ENCODE results near the gene RGS3.

DNA sequence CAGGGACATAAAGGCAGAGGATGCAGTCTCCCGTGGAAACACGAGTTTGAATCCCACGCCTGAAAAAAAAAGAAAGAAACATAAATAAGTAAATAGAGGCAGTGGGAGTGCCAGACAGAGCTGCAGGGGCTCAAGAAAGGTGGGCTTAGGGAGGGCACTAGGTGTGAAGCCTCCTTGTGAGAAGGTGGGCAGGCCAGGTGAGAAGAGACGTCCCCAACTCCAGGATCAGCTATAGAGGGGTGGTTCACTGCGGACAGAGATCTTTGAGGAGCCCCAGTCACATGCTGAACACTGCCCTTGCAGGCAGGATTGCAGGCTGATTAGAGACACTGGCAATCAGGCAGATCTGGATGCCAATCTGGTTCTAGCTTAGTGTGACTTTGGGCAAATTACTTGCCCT, 172.1 kb downstream of the RGS3 start:
- TF ChIP-seq CHD2 (IDR thresholded peaks at IDR 0.05; ENCODE audit: borderline replicate concordance, low read depth, low read length) (no peak), ZNF274 (IDR thresholded peaks at IDR 0.05; ENCODE audit: insufficient read depth, insufficient read length) (no peak), CTCF (IDR thresholded peaks at IDR 0.05 in 2 of 3, conservative IDR thresholded peaks at IDR 0.05 in 1 of 3; ENCODE audit: control insufficient read depth in 2 of 3, extremely low read depth in 1 of 3, insufficient read depth in 1 of 3, low read depth in 3 of 3, low read length in 3 of 3) (no peak), EP300 (IDR thresholded peaks at IDR 0.05; ENCODE audit: borderline replicate concordance in 1 of 2, control insufficient read depth in 1 of 2, low read depth in 2 of 2, low read length in 2 of 2) (no peak), RFX5 (IDR thresholded peaks at IDR 0.05; ENCODE audit: low read depth, low read length) (no peak), ATF7 (IDR thresholded peaks at IDR 0.05; ENCODE audit: low read depth) (no peak), MXI1 (IDR thresholded peaks at IDR 0.05; ENCODE audit: low read depth, low read length) (no peak), EGR1 (IDR thresholded peaks at IDR 0.05; ENCODE audit: borderline replicate concordance in 1 of 2, low read depth in 2 of 2, low read length in 2 of 2) (no peak), GABPA (IDR thresholded peaks at IDR 0.05; ENCODE audit: low read depth) (no peak), EZH2 (IDR thresholded peaks at IDR 0.05; ENCODE audit: borderline replicate concordance, control insufficient read depth, low read depth, low read length) (no peak)
- TF ChIP-seq, protein P1, sequence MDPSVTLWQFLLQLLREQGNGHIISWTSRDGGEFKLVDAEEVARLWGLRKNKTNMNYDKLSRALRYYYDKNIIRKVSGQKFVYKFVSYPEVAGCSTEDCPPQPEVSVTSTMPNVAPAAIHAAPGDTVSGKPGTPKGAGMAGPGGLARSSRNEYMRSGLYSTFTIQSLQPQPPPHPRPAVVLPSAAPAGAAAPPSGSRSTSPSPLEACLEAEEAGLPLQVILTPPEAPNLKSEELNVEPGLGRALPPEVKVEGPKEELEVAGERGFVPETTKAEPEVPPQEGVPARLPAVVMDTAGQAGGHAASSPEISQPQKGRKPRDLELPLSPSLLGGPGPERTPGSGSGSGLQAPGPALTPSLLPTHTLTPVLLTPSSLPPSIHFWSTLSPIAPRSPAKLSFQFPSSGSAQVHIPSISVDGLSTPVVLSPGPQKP (IDR thresholded peaks at IDR 0.05; ENCODE audit: low read depth, low read length), result no peak

Data from GM12878 (cell line).